Loucy (cell line): ENCODE measurements around the gene DCP1A.
"Not testable (repeated sequence)": the region's sequence is repeated elsewhere in the genome, so short reads cannot be mapped to it uniquely, and the experiment has no call there.

ENCODE experiments used
- H2AFZ ChIP-seq: fragments of 200-600 bp; sonication (generic); 2 replicates; pipeline ENCODE4 v1.6.0; 2016; ENCODE audit warnings: antibody characterized with exemption, mild to moderate bottlenecking, low read length, moderate library complexity
- H3F3A ChIP-seq: fragments of 200-600 bp; 2 replicates; pipeline ENCODE4 v1.6.0; 2016; ENCODE audit warnings: antibody characterized with exemption, low read depth, mild to moderate bottlenecking
- H3K27me3 ChIP-seq: fragments of 200-600 bp; sonication (generic); 2 replicates; pipeline ENCODE4 v1.6.1; 2014; ENCODE audit warnings: low read length, mild to moderate bottlenecking; ENCODE audit not compliant: insufficient read depth, poor library complexity, severe bottlenecking
- H3K36me3 ChIP-seq: fragments of 200-600 bp; sonication (generic); 2 replicates; pipeline ENCODE4 v1.6.1; 2016; ENCODE audit warnings: low read length; ENCODE audit not compliant: insufficient read depth
- H3K4me1 ChIP-seq: fragments of 200-600 bp; sonication (generic); 2 replicates; pipeline ENCODE4 v1.5.1; 2014; ENCODE audit warnings: low read length, mild to moderate bottlenecking; ENCODE audit not compliant: insufficient read depth, poor library complexity, severe bottlenecking
- H3K4me2 ChIP-seq: fragments of 200-600 bp; sonication (generic); 2 replicates; pipeline ENCODE4 v1.6.0; 2014; ENCODE audit warnings: antibody characterized with exemption, low read length, low read depth, mild to moderate bottlenecking; ENCODE audit not compliant: poor library complexity, severe bottlenecking
- H3K4me3 ChIP-seq: fragments of 200-600 bp; sonication (generic); 2 replicates; pipeline ENCODE4 v1.5.1; 2014; ENCODE audit warnings: low read length, mild to moderate bottlenecking, mixed read lengths; ENCODE audit not compliant: poor library complexity, severe bottlenecking
- H3K79me2 ChIP-seq: fragments of 200-600 bp; sonication (generic); 2 replicates; pipeline ENCODE4 v1.6.1; 2014; ENCODE audit warnings: low read length; ENCODE audit not compliant: insufficient read depth
- H3K9ac ChIP-seq: fragments of 200-600 bp; sonication (generic); 2 replicates; pipeline ENCODE4 v1.6.0; 2014; ENCODE audit warnings: mild to moderate bottlenecking, low read depth, low read length, moderate library complexity; ENCODE audit not compliant: poor library complexity, severe bottlenecking
- H3K9me2 ChIP-seq: fragments of 200-600 bp; sonication (generic); replicated peaks from 2 replicates; pipeline ENCODE4 v1.6.1; 2016; ENCODE audit warnings: low read depth, low read length, mixed read lengths
- H3K9me3 ChIP-seq: fragments of 200-600 bp; sonication (generic); 2 replicates; pipeline ENCODE4 v1.6.1; 2014; ENCODE audit warnings: mild to moderate bottlenecking, antibody characterized with exemption, low read length, low read depth; ENCODE audit not compliant: insufficient read depth
- H4K20me1 ChIP-seq: fragments of 200-600 bp; sonication (generic); 2 replicates; pipeline ENCODE4 v1.6.0; 2014; ENCODE audit warnings: antibody characterized with exemption, low read length, mild to moderate bottlenecking; ENCODE audit not compliant: insufficient read depth, poor library complexity, severe bottlenecking
- CTCF ChIP-seq: fragments of 200-600 bp; sonication (generic); conservative IDR thresholded peaks from 2 replicates; pipeline ENCODE4 v1.5.1; 2014; ENCODE audit warnings: mild to moderate bottlenecking, antibody characterized with exemption, low read length
- EZH2phosphoT487 ChIP-seq: fragments of 200-600 bp; IDR thresholded peaks from 2 replicates; pipeline ENCODE4 v1.6.1; 2018; ENCODE audit warnings: antibody characterized with exemption, mild to moderate bottlenecking, moderate library complexity, borderline replicate concordance

Gene DCP1A

GRCh38 chr3:53269888-53270880 lies 77.2 kb downstream of the DCP1A start:
- TF ChIP-seq EZH2phosphoT487 = no peak
- no peak for TF ChIP-seq CTCF
- Histone ChIP-seq H3K4me2 (peak overlapping the region; percentile 39), H3K4me3 (no peak overlapping the region)

GRCh38 chr3:53269193-53269592 lies 78.2 kb downstream of the DCP1A start:
- H3K9me2 ChIP-seq, H3K36me3 ChIP-seq, H3K27me3 ChIP-seq, H3K4me2 ChIP-seq, H2AFZ ChIP-seq, H3F3A ChIP-seq, H4K20me1 ChIP-seq, H3K4me3 ChIP-seq, H3K9me3 ChIP-seq, H3K79me2 ChIP-seq: not testable (repeated sequence)
- H3K4me1 ChIP-seq = peaks cover 13% of the 10 kb centered on the region
- peak overlapping the region; percentile 64 for H3K9ac ChIP-seq

More at GRCh38 chr3:53269888-53270880, 77.2 kb downstream of the DCP1A start:
- no peaks in the 10 kb centered on the region for H3K27me3 ChIP-seq
- no peaks in the 10 kb centered on the region for H3K9me3 ChIP-seq
- H3K9me2 ChIP-seq = no peaks in the 10 kb centered on the region
- peak overlapping the region; percentile 64 for H3K9ac ChIP-seq
- no peaks in the 10 kb centered on the region for H4K20me1 ChIP-seq
- H2AFZ ChIP-seq = peak overlapping the region; percentile 63
- peaks cover 19% of the 10 kb centered on the region for H3K4me1 ChIP-seq
- no peaks in the 10 kb centered on the region for H3F3A ChIP-seq
- no peaks in the 10 kb centered on the region for H3K36me3 ChIP-seq
- no peaks in the 10 kb centered on the region for H3K79me2 ChIP-seq

GRCh38 chr3:53267766-53268165 lies 79.6 kb downstream of the DCP1A start:
- Histone ChIP-seq H3K27me3 (no peaks in the 10 kb centered on the region), H2AFZ (no peak overlapping the region), H3K9me3 (no peaks in the 10 kb centered on the region), H3K36me3 (no peaks in the 10 kb centered on the region), H3K4me2 (no peak overlapping the region), H3K79me2 (no peaks in the 10 kb centered on the region), H3K9ac (no peak overlapping the region), H3K9me2 (no peaks in the 10 kb centered on the region), H3K4me3 (no peak overlapping the region), H3F3A (no peaks in the 10 kb centered on the region), H4K20me1 (no peaks in the 10 kb centered on the region), H3K4me1 (peaks cover 13% of the 10 kb centered on the region)
- no peak for TF ChIP-seq EZH2phosphoT487
- TF ChIP-seq CTCF = no peak
